Measurements from ENCODE around the gene ZFHX3.

Gene ZFHX3

GRCh38 chr16:72844225-72844920 is 203.6 kb downstream of the ZFHX3 start:
- FAIRE-seq = no peak
- no peak for DNase-seq (ENCODE audit: extremely low spot score, insufficient read length, low read depth)

- DNase-seq (ENCODE audit: extremely low spot score, insufficient read length, low read depth) (no peak), FAIRE-seq (no peak)
These were observed 206.4 kb downstream of the ZFHX3 start for GRCh38 chr16:72841506-72841905.

- DNase-seq (ENCODE audit: extremely low spot score, insufficient read length, low read depth) (no peak), FAIRE-seq (no peak)
These were observed 207.1 kb downstream of the ZFHX3 start for GRCh38 chr16:72840631-72841381.

GRCh38 chr16:72838951-72839350 is 209.0 kb downstream of the ZFHX3 start:
- FAIRE-seq (no peak), DNase-seq (ENCODE audit: extremely low spot score, insufficient read length, low read depth) (no peak)

- no peak for FAIRE-seq
- DNase-seq (ENCODE audit: extremely low spot score, insufficient read length, low read depth) = no peak
These were observed 209.4 kb downstream of the ZFHX3 start for GRCh38 chr16:72838586-72838910.

- no peak for DNase-seq (ENCODE audit: extremely low spot score, insufficient read length, low read depth)
- no peak for FAIRE-seq
These were observed 209.9 kb downstream of the ZFHX3 start for GRCh38 chr16:72837846-72838585.

- FAIRE-seq = no peak
- DNase-seq (ENCODE audit: extremely low spot score, insufficient read length, low read depth) = no peak
These were observed 210.9 kb downstream of the ZFHX3 start for GRCh38 chr16:72836985-72837384.

GRCh38 chr16:72836181-72836580 is 211.7 kb downstream of the ZFHX3 start:
- FAIRE-seq (no peak), DNase-seq (ENCODE audit: extremely low spot score, insufficient read length, low read depth) (no peak)

- FAIRE-seq (no peak), DNase-seq (ENCODE audit: extremely low spot score, insufficient read length, low read depth) (no peak)
These were observed 212.8 kb downstream of the ZFHX3 start for GRCh38 chr16:72835086-72835485.

GRCh38 chr16:72834499-72834898 is 213.4 kb downstream of the ZFHX3 start:
- FAIRE-seq (no peak), DNase-seq (ENCODE audit: extremely low spot score, insufficient read length, low read depth) (no peak)

- FAIRE-seq = no peak
- DNase-seq (ENCODE audit: extremely low spot score, insufficient read length, low read depth) = no peak
These were observed 214.0 kb downstream of the ZFHX3 start for GRCh38 chr16:72833969-72834368.

GRCh38 chr16:72833482-72833881 is 214.4 kb downstream of the ZFHX3 start:
- FAIRE-seq = no peak
- no peak for DNase-seq (ENCODE audit: extremely low spot score, insufficient read length, low read depth)

GRCh38 chr16:72832621-72833248 is 215.2 kb downstream of the ZFHX3 start:
- FAIRE-seq (peak; percentile 72), DNase-seq (ENCODE audit: extremely low spot score, insufficient read length, low read depth) (peak; percentile 39)

GRCh38 chr16:72829846-72830775 is 217.8 kb downstream of the ZFHX3 start:
- FAIRE-seq (no peak), DNase-seq (ENCODE audit: extremely low spot score, insufficient read length, low read depth) (no peak)

GRCh38 chr16:72827866-72828265 is 220.1 kb downstream of the ZFHX3 start:
- DNase-seq (ENCODE audit: extremely low spot score, insufficient read length, low read depth) = no peak
- FAIRE-seq = no peak

GRCh38 chr16:72825912-72826621 is 221.9 kb downstream of the ZFHX3 start:
- FAIRE-seq = no peak

GRCh38 chr16:72824761-72825160 is 223.2 kb downstream of the ZFHX3 start:
- FAIRE-seq (no peak), DNase-seq (ENCODE audit: extremely low spot score, insufficient read length, low read depth) (no peak)

More at GRCh38 chr16:72825912-72826621, 221.9 kb downstream of the ZFHX3 start:
- no peak for DNase-seq (ENCODE audit: extremely low spot score, insufficient read length, low read depth)

GRCh38 chr16:72824027-72824426 is 223.9 kb downstream of the ZFHX3 start:
- FAIRE-seq = no peak
- no peak for DNase-seq (ENCODE audit: extremely low spot score, insufficient read length, low read depth)
